Measurements from ENCODE around the gene WWOX.

The WWOX gene

GRCh38 chr16:78892951-78893733 lies 793.7 kb downstream of the WWOX start:
- ATAC-seq (ENCODE audit: low read depth) (no peak), DNase-seq (ENCODE audit: low spot score in 2 of 2) (no peak)
- Mint-ChIP-seq H3K4me1 (peaks cover 9% of the 10 kb centered on the region), H3K9me3 (peaks cover 2% of the 10 kb centered on the region), H3K36me3 (peaks cover 2% of the 10 kb centered on the region), H3K27ac (no peak overlapping the region), H3K27me3 (no peaks in the 10 kb centered on the region), H3K4me3 (no peak overlapping the region)

DNA sequence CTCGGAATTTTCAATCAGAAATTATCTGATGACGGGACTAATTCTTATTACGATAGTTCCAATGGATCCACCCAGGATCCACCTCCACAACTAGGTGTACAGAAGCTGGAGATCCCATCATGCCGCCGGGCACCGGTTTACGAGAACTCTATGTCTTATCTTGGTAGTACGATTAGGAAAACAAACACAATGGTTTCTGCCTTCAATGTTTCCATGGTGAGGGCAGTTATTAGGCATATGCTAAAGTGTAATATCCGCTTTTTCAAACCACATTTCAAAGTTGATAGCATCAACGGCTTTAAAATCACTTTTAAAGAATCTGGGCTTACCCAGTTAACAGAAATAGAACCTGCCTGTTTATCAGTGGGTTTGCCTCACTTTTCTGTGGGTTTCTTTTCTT lies 795.4 kb downstream of the WWOX start:
- no peak for DNase-seq (ENCODE audit: low spot score in 2 of 2)
- H3K4me1 Mint-ChIP-seq = peaks cover 9% of the 10 kb centered on the region
- H3K4me3 Mint-ChIP-seq = no peak overlapping the region
- H3K27me3 Mint-ChIP-seq = no peaks in the 10 kb centered on the region
- no peak for ATAC-seq (ENCODE audit: low read depth)
- H3K27ac Mint-ChIP-seq = no peak overlapping the region
- peaks cover 2% of the 10 kb centered on the region for H3K9me3 Mint-ChIP-seq
- H3K36me3 Mint-ChIP-seq = peaks cover 2% of the 10 kb centered on the region

DNA sequence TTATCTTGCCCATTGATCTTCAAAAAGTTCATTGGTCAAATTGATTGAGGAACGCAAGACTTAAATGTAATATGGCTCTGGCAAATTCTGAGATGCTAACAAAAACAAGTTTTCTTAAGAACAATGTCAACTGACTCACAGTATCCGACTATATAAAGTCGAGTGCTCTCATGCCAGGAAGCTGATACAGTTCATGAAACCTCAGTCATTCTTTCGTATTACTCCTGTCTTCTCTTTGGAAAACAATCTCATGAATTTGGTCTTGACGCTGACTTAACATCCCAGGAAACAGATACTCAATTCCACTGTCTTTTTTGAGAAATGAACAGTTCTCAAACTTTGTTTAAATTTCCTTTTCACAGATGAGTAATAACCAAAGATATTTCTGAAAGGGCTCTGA lies 796.2 kb downstream of the WWOX start:
- no peak for DNase-seq (ENCODE audit: low spot score in 2 of 2)
- Mint-ChIP-seq H3K27me3 (no peaks in the 10 kb centered on the region), H3K9me3 (peaks cover 2% of the 10 kb centered on the region), H3K27ac (no peak overlapping the region), H3K36me3 (peaks cover 2% of the 10 kb centered on the region), H3K4me1 (peaks cover 5% of the 10 kb centered on the region), H3K4me3 (no peak overlapping the region)
- no peak for ATAC-seq (ENCODE audit: low read depth)

GRCh38 chr16:78896280-78896679 lies 796.8 kb downstream of the WWOX start:
- no peak overlapping the region for H3K4me3 Mint-ChIP-seq
- peaks cover 2% of the 10 kb centered on the region for H3K9me3 Mint-ChIP-seq
- ATAC-seq (ENCODE audit: low read depth) (no peak), DNase-seq (ENCODE audit: low spot score in 2 of 2) (no peak)
- H3K27me3 Mint-ChIP-seq = no peaks in the 10 kb centered on the region
- H3K36me3 Mint-ChIP-seq = peaks cover 2% of the 10 kb centered on the region
- peaks cover 5% of the 10 kb centered on the region for H3K4me1 Mint-ChIP-seq
- no peak overlapping the region for H3K27ac Mint-ChIP-seq

GRCh38 chr16:78897299-78897698 lies 797.8 kb downstream of the WWOX start:
- Mint-ChIP-seq H3K4me3 (no peak overlapping the region), H3K9me3 (peaks cover 2% of the 10 kb centered on the region), H3K36me3 (peaks cover 2% of the 10 kb centered on the region), H3K27ac (no peak overlapping the region), H3K27me3 (no peaks in the 10 kb centered on the region), H3K4me1 (peaks cover 5% of the 10 kb centered on the region)
- no peak for DNase-seq (ENCODE audit: low spot score in 2 of 2)
- no peak for ATAC-seq (ENCODE audit: low read depth)

- DNase-seq (ENCODE audit: low spot score in 2 of 2) (no peak), ATAC-seq (ENCODE audit: low read depth) (no peak)
- Mint-ChIP-seq H3K27ac (no peak overlapping the region), H3K9me3 (peaks cover 1% of the 10 kb centered on the region), H3K4me3 (no peak overlapping the region), H3K36me3 (peaks cover 2% of the 10 kb centered on the region), H3K4me1 (no peaks in the 10 kb centered on the region), H3K27me3 (no peaks in the 10 kb centered on the region)
Observed at GRCh38 chr16:78900044-78900811, 800.8 kb downstream of the WWOX start.

DNA sequence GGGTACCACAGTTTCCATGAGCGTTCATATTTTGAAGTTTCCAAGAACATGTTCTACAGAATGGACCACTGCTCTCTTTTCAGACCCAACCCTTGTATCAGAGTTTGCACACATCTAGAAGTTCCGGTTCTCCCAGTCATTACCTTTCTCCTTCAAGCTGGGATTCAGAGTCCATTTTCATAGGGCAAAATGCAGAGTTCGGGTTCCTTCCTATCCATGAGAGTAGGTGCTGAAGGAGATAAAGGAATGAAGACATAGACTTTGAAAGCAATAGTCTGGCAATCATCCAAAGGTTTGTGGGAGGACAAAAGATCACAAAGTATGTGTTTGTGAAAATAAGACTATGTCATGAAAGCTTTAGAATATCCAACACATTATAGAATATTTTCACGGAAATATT lies 801.5 kb downstream of the WWOX start:
- H3K27me3 Mint-ChIP-seq = no peaks in the 10 kb centered on the region
- no peak overlapping the region for H3K4me3 Mint-ChIP-seq
- no peaks in the 10 kb centered on the region for H3K9me3 Mint-ChIP-seq
- no peak for ATAC-seq (ENCODE audit: low read depth)
- no peaks in the 10 kb centered on the region for H3K4me1 Mint-ChIP-seq
- H3K27ac Mint-ChIP-seq = no peak overlapping the region
- no peak for DNase-seq (ENCODE audit: low spot score in 2 of 2)
- H3K36me3 Mint-ChIP-seq = peaks cover 2% of the 10 kb centered on the region

GRCh38 chr16:78902321-78902720 lies 802.9 kb downstream of the WWOX start:
- H3K27me3 Mint-ChIP-seq = no peaks in the 10 kb centered on the region

GRCh38 chr16:78903237-78903636 lies 803.8 kb downstream of the WWOX start:
- no peaks in the 10 kb centered on the region for H3K27me3 Mint-ChIP-seq
- DNase-seq (ENCODE audit: low spot score in 2 of 2) = no peak
- no peaks in the 10 kb centered on the region for H3K4me1 Mint-ChIP-seq
- ATAC-seq (ENCODE audit: low read depth) = no peak
- H3K27ac Mint-ChIP-seq = no peak overlapping the region
- H3K9me3 Mint-ChIP-seq = no peaks in the 10 kb centered on the region
- H3K36me3 Mint-ChIP-seq = peaks cover 2% of the 10 kb centered on the region
- H3K4me3 Mint-ChIP-seq = no peak overlapping the region

More at GRCh38 chr16:78902321-78902720, 802.9 kb downstream of the WWOX start:
- no peaks in the 10 kb centered on the region for H3K4me1 Mint-ChIP-seq
- no peak for ATAC-seq (ENCODE audit: low read depth)
- H3K9me3 Mint-ChIP-seq = no peaks in the 10 kb centered on the region
- no peak overlapping the region for H3K27ac Mint-ChIP-seq
- H3K36me3 Mint-ChIP-seq = peaks cover 2% of the 10 kb centered on the region
- DNase-seq (ENCODE audit: low spot score in 2 of 2) = no peak
- no peak overlapping the region for H3K4me3 Mint-ChIP-seq

GRCh38 chr16:78903843-78904242 lies 804.4 kb downstream of the WWOX start:
- ATAC-seq (ENCODE audit: low read depth) (no peak), DNase-seq (ENCODE audit: low spot score in 2 of 2) (no peak)
- Mint-ChIP-seq H3K9me3 (no peaks in the 10 kb centered on the region), H3K27me3 (no peaks in the 10 kb centered on the region), H3K4me3 (no peak overlapping the region), H3K36me3 (peaks cover 2% of the 10 kb centered on the region), H3K27ac (no peak overlapping the region), H3K4me1 (no peaks in the 10 kb centered on the region)

- Mint-ChIP-seq H3K36me3 (peaks cover 8% of the 10 kb centered on the region), H3K9me3 (peaks cover 2% of the 10 kb centered on the region)
- no peak for ATAC-seq (ENCODE audit: low read depth)
Observed at GRCh38 chr16:78906135-78906534, 806.7 kb downstream of the WWOX start.

DNA sequence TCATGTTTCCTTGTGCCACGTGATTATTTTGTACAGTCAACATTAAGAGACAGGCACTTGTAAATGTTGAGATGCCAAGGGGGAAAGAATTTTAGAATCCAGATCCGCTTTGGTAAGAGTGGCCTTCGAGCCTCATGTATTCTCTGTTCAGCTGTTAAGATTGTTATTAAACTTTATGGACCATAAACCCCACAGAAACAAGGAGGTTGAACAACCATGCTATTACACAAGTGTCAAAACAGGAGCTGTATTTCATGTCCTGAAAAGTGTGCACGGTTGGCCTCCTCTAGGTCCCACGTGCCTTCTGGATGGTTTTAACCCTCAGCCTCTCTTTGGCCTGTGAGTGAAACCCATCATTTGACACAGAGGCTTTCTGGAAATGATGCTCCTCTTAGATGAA lies 809.8 kb downstream of the WWOX start:
- Mint-ChIP-seq H3K36me3 (peaks cover 8% of the 10 kb centered on the region), H3K27me3 (no peaks in the 10 kb centered on the region), H3K27ac (no peak overlapping the region), H3K9me3 (peaks cover 2% of the 10 kb centered on the region), H3K4me1 (no peaks in the 10 kb centered on the region), H3K4me3 (no peak overlapping the region)
- ATAC-seq (ENCODE audit: low read depth) (no peak), DNase-seq (ENCODE audit: low spot score in 2 of 2) (no peak)

More at GRCh38 chr16:78906135-78906534, 806.7 kb downstream of the WWOX start:
- Mint-ChIP-seq H3K4me3 (no peak overlapping the region), H3K27me3 (no peaks in the 10 kb centered on the region), H3K4me1 (no peaks in the 10 kb centered on the region), H3K27ac (no peak overlapping the region)
- no peak for DNase-seq (ENCODE audit: low spot score in 2 of 2)

DNA sequence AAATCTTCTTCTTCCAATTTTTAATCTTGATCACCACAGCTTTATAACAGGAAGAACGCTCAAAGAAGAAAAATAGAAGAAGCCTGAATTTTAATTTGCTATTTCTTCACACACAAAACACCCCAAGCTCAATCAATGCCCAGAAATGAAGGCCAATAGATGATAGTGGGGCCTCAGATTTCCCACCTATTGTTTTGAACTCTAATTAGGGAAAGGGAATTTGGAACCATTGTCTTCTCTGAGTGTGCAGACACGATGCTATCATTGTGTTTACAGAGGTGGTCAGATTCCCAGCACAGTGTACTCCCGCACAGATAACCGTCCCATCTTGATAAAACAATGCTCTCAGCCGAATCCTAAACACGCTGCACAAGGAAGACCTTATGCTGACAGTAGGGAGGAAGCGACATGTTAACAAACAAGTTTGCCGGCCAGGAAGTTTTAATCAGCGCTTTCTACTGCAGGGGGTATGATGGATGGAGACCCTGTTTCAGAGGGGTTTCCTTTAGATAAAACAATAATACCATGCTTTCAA lies 816.4 kb downstream of the WWOX start:
- no peak for ATAC-seq (ENCODE audit: low read depth)
- Mint-ChIP-seq H3K4me1 (no peaks in the 10 kb centered on the region), H3K27ac (no peak overlapping the region), H3K4me3 (no peak overlapping the region), H3K9me3 (peaks cover 2% of the 10 kb centered on the region), H3K36me3 (peaks cover 2% of the 10 kb centered on the region), H3K27me3 (peaks cover 1% of the 10 kb centered on the region)
- DNase-seq (ENCODE audit: low spot score in 2 of 2) = no peak

- Mint-ChIP-seq H3K27ac (no peak overlapping the region), H3K27me3 (peaks cover 1% of the 10 kb centered on the region), H3K4me3 (no peak overlapping the region), H3K9me3 (peaks cover 3% of the 10 kb centered on the region), H3K4me1 (no peaks in the 10 kb centered on the region), H3K36me3 (peaks cover 3% of the 10 kb centered on the region)
- ATAC-seq (ENCODE audit: low read depth) (no peak), DNase-seq (ENCODE audit: low spot score in 2 of 2) (no peak)
Observed at GRCh38 chr16:78916928-78917545, 817.6 kb downstream of the WWOX start.
